ENCODE measurements around the gene DTD1.
"Not testable (repeated sequence)": the region's sequence is repeated elsewhere in the genome, so short reads cannot be mapped to it uniquely, and the experiment has no call there.

The DTD1 gene

DNA sequence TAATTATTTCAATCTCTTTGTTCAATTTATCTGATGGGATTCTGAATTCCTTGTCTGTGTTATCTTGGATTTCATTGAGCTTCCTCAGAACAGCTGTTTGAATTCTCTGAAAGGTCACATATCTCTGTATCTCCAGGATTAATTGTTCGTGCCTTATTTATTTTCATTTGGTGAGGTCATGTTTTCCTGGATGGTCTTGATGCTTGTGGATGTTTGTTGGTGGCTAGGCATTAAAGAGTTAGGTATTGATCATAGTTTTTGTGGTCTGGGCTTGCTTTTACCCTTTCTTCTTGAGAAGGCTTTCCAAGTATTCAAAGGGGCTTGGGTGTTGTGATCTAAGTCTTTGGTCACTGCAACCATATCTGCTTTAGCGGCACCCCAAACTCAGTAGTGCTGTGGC lies 186.4 kb downstream of the DTD1 start:
- Mint-ChIP-seq H3K27me3 (no peaks in the 10 kb centered on the region), H3K4me3 (no peak overlapping the region), H3K4me1 (ENCODE audit: low read depth) (peaks cover 5% of the 10 kb centered on the region), H3K9me3 (no peaks in the 10 kb centered on the region), H3K27ac (no peak overlapping the region), H3K36me3 (ENCODE audit: low read depth) (no peaks in the 10 kb centered on the region)
- intact Hi-C loops (cut with micrococcal nuclease) = no loop called here

GRCh38 chr20:18775633-18776032 lies 187.8 kb downstream of the DTD1 start:
- Mint-ChIP-seq H3K27ac (no peak overlapping the region), H3K9me3 (no peaks in the 10 kb centered on the region), H3K36me3 (ENCODE audit: low read depth) (no peaks in the 10 kb centered on the region), H3K27me3 (no peaks in the 10 kb centered on the region), H3K4me3 (no peak overlapping the region), H3K4me1 (ENCODE audit: low read depth) (no peaks in the 10 kb centered on the region)
- intact Hi-C loops (cut with micrococcal nuclease) = no loop called here

- no peaks in the 10 kb centered on the region for H3K36me3 Mint-ChIP-seq (ENCODE audit: low read depth)
- no peaks in the 10 kb centered on the region for H3K9me3 Mint-ChIP-seq
- no peak overlapping the region for H3K4me3 Mint-ChIP-seq
- H3K27me3 Mint-ChIP-seq = no peaks in the 10 kb centered on the region
- intact Hi-C loops (cut with micrococcal nuclease) = no loop called here
- no peaks in the 10 kb centered on the region for H3K4me1 Mint-ChIP-seq (ENCODE audit: low read depth)
- no peak overlapping the region for H3K27ac Mint-ChIP-seq
Observed at GRCh38 chr20:18778690-18779392, 191.0 kb downstream of the DTD1 start.

DNA sequence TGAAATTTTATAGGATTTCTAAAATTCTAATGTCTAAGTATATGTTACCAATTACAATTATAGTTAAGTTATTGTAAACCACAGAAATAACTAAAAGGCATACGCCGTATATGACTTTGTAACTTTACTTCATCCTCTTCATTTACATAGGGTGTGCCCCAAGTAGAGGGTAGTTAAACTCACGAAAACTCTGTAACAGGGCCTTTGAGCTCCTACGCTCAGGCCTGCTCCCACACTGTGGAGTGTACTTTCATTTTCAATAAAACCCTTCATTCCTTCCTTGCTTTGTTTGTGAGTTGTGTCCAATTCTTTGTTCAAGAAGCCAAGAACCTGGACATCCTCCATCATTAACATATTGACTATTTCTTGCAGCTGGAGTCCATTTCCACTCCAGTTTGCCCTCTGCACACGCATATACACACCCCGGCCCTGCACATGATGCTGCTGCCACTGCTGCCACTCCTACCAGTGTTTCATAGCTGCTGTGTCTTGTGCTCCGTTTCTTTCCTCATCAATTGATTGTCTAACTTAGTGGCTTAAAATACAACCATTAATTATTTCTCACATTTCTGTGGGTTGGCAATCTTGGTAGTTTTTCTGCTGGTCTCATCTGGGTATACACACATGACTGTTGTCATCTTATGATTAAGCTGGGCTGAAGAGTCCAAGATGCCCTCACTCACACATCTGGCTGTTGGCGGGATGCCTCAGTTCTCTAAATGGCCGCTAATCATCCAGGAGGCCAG lies 192.7 kb downstream of the DTD1 start:
- Mint-ChIP-seq H3K9me3 (peaks cover under 1% of the 10 kb centered on the region), H3K4me3 (no peak overlapping the region), H3K4me1 (ENCODE audit: low read depth) (no peaks in the 10 kb centered on the region), H3K36me3 (ENCODE audit: low read depth) (no peaks in the 10 kb centered on the region), H3K27ac (no peak overlapping the region), H3K27me3 (no peaks in the 10 kb centered on the region)
- intact Hi-C loops (cut with micrococcal nuclease) = no loop called here

- H3K4me1 Mint-ChIP-seq (ENCODE audit: low read depth) = no peaks in the 10 kb centered on the region
- no peak overlapping the region for H3K27ac Mint-ChIP-seq
- no peak overlapping the region for H3K4me3 Mint-ChIP-seq
- H3K27me3 Mint-ChIP-seq = no peaks in the 10 kb centered on the region
- H3K36me3 Mint-ChIP-seq (ENCODE audit: low read depth) = no peaks in the 10 kb centered on the region
- intact Hi-C loops (cut with micrococcal nuclease) = no loop called here
- H3K9me3 Mint-ChIP-seq = peaks cover 8% of the 10 kb centered on the region
Observed at GRCh38 chr20:18781509-18781908, 193.7 kb downstream of the DTD1 start.

GRCh38 chr20:18783385-18783959 lies 195.6 kb downstream of the DTD1 start:
- Mint-ChIP-seq H3K4me3 (no peak overlapping the region), H3K4me1 (ENCODE audit: low read depth) (no peaks in the 10 kb centered on the region), H3K36me3 (ENCODE audit: low read depth) (no peaks in the 10 kb centered on the region), H3K9me3 (peaks cover 8% of the 10 kb centered on the region), H3K27me3 (no peaks in the 10 kb centered on the region), H3K27ac (no peak overlapping the region)
- intact Hi-C loops (cut with micrococcal nuclease) = no loop called here

- intact Hi-C loops (cut with micrococcal nuclease); H3K4me3 Mint-ChIP-seq; H3K27ac Mint-ChIP-seq; H3K9me3 Mint-ChIP-seq; H3K4me1 Mint-ChIP-seq (ENCODE audit: low read depth); H3K36me3 Mint-ChIP-seq (ENCODE audit: low read depth): not testable (repeated sequence)
- H3K27me3 Mint-ChIP-seq = peaks cover 13% of the 10 kb centered on the region
Observed at GRCh38 chr20:18787046-18787445, 199.2 kb downstream of the DTD1 start.

DNA sequence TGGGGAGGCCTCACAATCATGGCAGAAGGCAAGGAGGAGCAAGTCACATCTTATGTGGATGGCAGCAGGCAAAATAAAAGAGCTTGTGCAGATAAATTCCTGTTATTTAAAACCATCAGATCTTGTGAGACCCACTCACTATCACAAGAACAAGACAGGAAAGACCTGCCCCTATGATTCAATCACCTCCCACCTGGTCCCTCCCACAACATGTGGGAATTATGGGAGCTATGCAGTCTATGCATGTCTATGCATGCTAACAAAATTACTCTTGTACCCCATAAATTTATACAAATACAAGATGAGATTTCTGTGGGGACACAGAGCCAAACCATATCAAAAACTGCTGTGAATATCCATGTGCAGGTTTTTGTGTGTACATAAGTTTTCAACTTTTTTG lies 200.2 kb downstream of the DTD1 start:
- Mint-ChIP-seq H3K27me3 (peaks cover 20% of the 10 kb centered on the region), H3K36me3 (ENCODE audit: low read depth) (no peaks in the 10 kb centered on the region), H3K27ac (no peak overlapping the region), H3K4me3 (no peak overlapping the region), H3K4me1 (ENCODE audit: low read depth) (no peaks in the 10 kb centered on the region), H3K9me3 (peaks cover 8% of the 10 kb centered on the region)
- intact Hi-C loops (cut with micrococcal nuclease) = no loop called here

DNA sequence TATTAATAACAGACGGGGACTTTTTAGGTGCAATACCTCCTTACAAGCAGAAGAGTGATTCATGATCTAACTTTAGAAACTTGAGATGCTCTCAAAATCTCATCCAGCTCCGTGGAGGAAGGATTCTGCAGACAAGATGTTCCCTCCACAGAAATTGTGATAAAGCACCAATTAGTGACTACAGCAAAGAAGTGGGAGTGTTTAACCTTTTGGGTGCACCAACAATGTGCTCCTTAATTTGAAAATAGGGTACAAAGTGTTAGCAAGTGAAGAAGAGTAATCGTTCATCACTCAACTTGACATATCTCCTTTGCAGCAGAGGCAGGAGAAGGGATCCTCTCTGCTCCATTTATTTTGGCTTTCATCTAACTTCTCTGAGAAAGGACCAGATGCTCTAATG lies 202.9 kb downstream of the DTD1 start:
- Mint-ChIP-seq H3K27ac (no peak overlapping the region), H3K4me1 (ENCODE audit: low read depth) (peaks cover 7% of the 10 kb centered on the region), H3K4me3 (no peak overlapping the region), H3K36me3 (ENCODE audit: low read depth) (no peaks in the 10 kb centered on the region), H3K27me3 (peaks cover 21% of the 10 kb centered on the region), H3K9me3 (peaks cover 5% of the 10 kb centered on the region)
- intact Hi-C loops (cut with micrococcal nuclease) = loop anchor here (5.0 kb wide), 3 partner anchors 223 to 503 kb away; partner anchors contain the start of genes SMIM26 and ZNF133

GRCh38 chr20:18793625-18794427 lies 206.0 kb downstream of the DTD1 start:
- H3K9me3 Mint-ChIP-seq = peaks cover 6% of the 10 kb centered on the region
- H3K4me1 Mint-ChIP-seq (ENCODE audit: low read depth) = peaks cover 7% of the 10 kb centered on the region
- H3K36me3 Mint-ChIP-seq (ENCODE audit: low read depth) = no peaks in the 10 kb centered on the region
- peaks cover 25% of the 10 kb centered on the region for H3K27me3 Mint-ChIP-seq
- H3K4me3 Mint-ChIP-seq = peak overlapping the region; percentile 85
- peak overlapping the region; percentile 96 for H3K27ac Mint-ChIP-seq
- intact Hi-C loops (cut with micrococcal nuclease) = loop anchor here (5.0 kb wide), 3 partner anchors 227 to 507 kb away; partner anchors contain the start of genes SMIM26 and ZNF133

DNA sequence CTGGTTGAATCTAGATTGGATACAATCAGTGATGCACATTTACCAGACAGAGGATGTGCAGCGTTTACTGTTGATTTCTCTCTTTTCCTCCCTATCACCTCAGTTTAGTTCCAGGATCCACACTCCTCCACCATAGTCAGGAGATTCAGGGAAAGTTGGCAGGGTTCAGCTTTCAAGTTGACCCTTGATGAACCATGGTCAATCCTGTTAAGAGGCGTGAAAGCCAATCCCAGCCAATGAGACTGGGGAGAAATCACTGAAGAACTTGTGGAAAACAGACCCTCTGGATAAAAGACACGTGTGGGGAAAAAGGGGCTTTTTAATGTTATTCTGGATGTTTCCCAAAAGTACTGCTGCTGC lies 206.6 kb downstream of the DTD1 start:
- peaks cover 31% of the 10 kb centered on the region for H3K27me3 Mint-ChIP-seq
- H3K4me3 Mint-ChIP-seq = peak overlapping the region; percentile 85
- peaks cover 6% of the 10 kb centered on the region for H3K9me3 Mint-ChIP-seq
- H3K4me1 Mint-ChIP-seq (ENCODE audit: low read depth) = peaks cover 7% of the 10 kb centered on the region
- H3K27ac Mint-ChIP-seq = peak overlapping the region; percentile 96
- no peaks in the 10 kb centered on the region for H3K36me3 Mint-ChIP-seq (ENCODE audit: low read depth)
- intact Hi-C loops (cut with micrococcal nuclease) = loop anchor here (5.0 kb wide), 3 partner anchors 227 to 507 kb away; partner anchors contain the start of genes SMIM26 and ZNF133

- H3K27ac Mint-ChIP-seq = no peak overlapping the region
- no peak overlapping the region for H3K4me3 Mint-ChIP-seq
- H3K4me1 Mint-ChIP-seq (ENCODE audit: low read depth) = peaks cover 7% of the 10 kb centered on the region
- intact Hi-C loops (cut with micrococcal nuclease) = no loop called here
- peaks cover 25% of the 10 kb centered on the region for H3K27me3 Mint-ChIP-seq
- no peaks in the 10 kb centered on the region for H3K36me3 Mint-ChIP-seq (ENCODE audit: low read depth)
- peaks cover 6% of the 10 kb centered on the region for H3K9me3 Mint-ChIP-seq
Observed at GRCh38 chr20:18795366-18795765, 207.5 kb downstream of the DTD1 start.

GRCh38 chr20:18796282-18796833 lies 208.5 kb downstream of the DTD1 start:
- H3K9me3 Mint-ChIP-seq = peaks cover 6% of the 10 kb centered on the region

More at GRCh38 chr20:18796282-18796833, 208.5 kb downstream of the DTD1 start:
- peaks cover 21% of the 10 kb centered on the region for H3K27me3 Mint-ChIP-seq
- H3K4me1 Mint-ChIP-seq (ENCODE audit: low read depth) = peaks cover 7% of the 10 kb centered on the region
- intact Hi-C loops (cut with micrococcal nuclease) = no loop called here
- no peak overlapping the region for H3K4me3 Mint-ChIP-seq
- no peak overlapping the region for H3K27ac Mint-ChIP-seq
- no peaks in the 10 kb centered on the region for H3K36me3 Mint-ChIP-seq (ENCODE audit: low read depth)

Measured in dendritic cell treated with granulocyte-macrophage colony-stimulating factor and Interleukin-4, amounts not matched to agents 40 ng/mL and 50 ng/mL, for 4 days (primary cell).